K562 (cell line): ENCODE measurements around the gene C11orf98. TPM values are rescaled to one million over a fixed set of nuclear protein-coding genes. Genes with fewer than 3 reads are reported as not detected.

ENCODE experiments used
- ATAC-seq: fragments of 200-7000 bp; cut with Tn5 transposase; 3 replicates; pipeline ENCODE4 v1.9.1; 2020; ENCODE audit warnings: moderate library complexity
- BruUV-seq: library from RNA; stranded (reverse); fragments of 400-500 nt; replicated peaks from 2 replicates; lab custom pipeline; 2021; lab: Mats Ljungman, UMichigan
- CTCF ChIA-PET: fragments of 300-600 bp; formaldehyde crosslinking; extraction: SDS; loops from one replicate; lab custom pipeline; 2021; ENCODE audit warnings: low intra/inter-chr PET ratio; lab: Yijun Ruan, JAX
- POLR2A ChIA-PET: fragments of 300-600, 350-650 bp; sonication (Branson Sonifier 250); formaldehyde crosslinking; extraction: SDS; loops from one replicate; lab custom pipeline; 2021; ENCODE audit warnings: antibody characterized with exemption, inconsistent platforms; lab: Yijun Ruan, JAX
- DNase-seq, 4 experiments: peaks; one replicate each; pipeline versions ENCODE4 v3.0.0 to v3.0.0-alpha.2; 2011 to 2018; ENCODE audit warnings: low spot score in 3 of 4, mixed read lengths in 3 of 4; ENCODE audit errors: extremely low read depth in 1 of 4
- FAIRE-seq: peaks from 2 replicates; lab custom pipeline; 2011; peaks lifted over from hg19 to GRCh38; lab: Jason Lieb, UNC
- H2AFZ ChIP-seq: 2 replicates; pipeline ENCODE4 v1.6.0; 2011; ENCODE audit warnings: low read depth, low read length, control low read depth, inconsistent platforms
- H3K27ac ChIP-seq: fragments of 200-600 bp; 3 replicates; pipeline ENCODE4 v1.8.0; 2011; ENCODE audit warnings: low read depth, mild to moderate bottlenecking, control low read depth, inconsistent platforms, low read length, moderate library complexity, mixed read lengths; ENCODE audit errors: extremely low read depth
- H3K27me3 ChIP-seq, 2 experiments: fragments of 300-600 bp in 1 of 2; 2 replicates in 1 of 2; 3 replicates in 1 of 2; pipeline versions ENCODE4 v1.6.0 to v1.8.0; 2011; ENCODE audit warnings: inconsistent platforms in 2 of 2, low read length in 2 of 2, mild to moderate bottlenecking in 1 of 2, mixed read lengths in 1 of 2, moderate library complexity in 1 of 2; ENCODE audit not compliant: control insufficient read depth in 2 of 2, insufficient read depth in 2 of 2
- H3K36me3 ChIP-seq: fragments of 300-600 bp; 3 replicates; pipeline ENCODE4 v1.8.0; 2011; ENCODE audit warnings: mild to moderate bottlenecking, low read length, inconsistent platforms; ENCODE audit not compliant: control insufficient read depth, insufficient read depth
- H3K4me1 ChIP-seq, 2 experiments: fragments of 200-600 bp in 1 of 2; replicated peaks in 1 of 2; 2 replicates in 1 of 2; 3 replicates in 1 of 2; pipeline versions ENCODE4 v1.5.1 to v1.8.0; 2011; ENCODE audit warnings: inconsistent platforms in 2 of 2, low read length in 2 of 2, mild to moderate bottlenecking in 1 of 2, mixed read lengths in 1 of 2, moderate library complexity in 1 of 2; ENCODE audit not compliant: control insufficient read depth in 2 of 2, insufficient read depth in 2 of 2
- H3K4me2 ChIP-seq: 2 replicates; pipeline ENCODE4 v1.6.1; 2011; ENCODE audit warnings: low read length, control low read depth, inconsistent platforms, mixed read lengths; ENCODE audit not compliant: insufficient read depth
- H3K4me3 ChIP-seq: fragments of 200-600 bp; sonication (generic), shearing (Covaris generic); 2 replicates; pipeline ENCODE4 v1.5.1; 2016; ENCODE audit warnings: control low read depth, inconsistent platforms
- H3K79me2 ChIP-seq: fragments of 200-600 bp; 3 replicates; pipeline ENCODE4 v1.8.0; 2011; ENCODE audit warnings: low read length, inconsistent platforms; ENCODE audit not compliant: control insufficient read depth, insufficient read depth
- H3K9ac ChIP-seq, 2 experiments: 2 replicates each; pipeline versions ENCODE4 v1.6.0 to v1.6.1; 2011; ENCODE audit warnings: low read depth in 2 of 2, low read length in 2 of 2, control low read depth in 1 of 2, inconsistent platforms in 1 of 2, mild to moderate bottlenecking in 1 of 2, mixed read lengths in 1 of 2; ENCODE audit not compliant: insufficient read depth in 1 of 2
- H3K9me1 ChIP-seq: one replicate; pipeline ENCODE4 v1.6.0; 2011; ENCODE audit warnings: inconsistent platforms, mild to moderate bottlenecking, low read length, moderate library complexity; ENCODE audit not compliant: control insufficient read depth, insufficient read depth
- H3K9me3 ChIP-seq: replicated peaks from 2 replicates; pipeline ENCODE4 v1.5.1; 2011; ENCODE audit warnings: low read depth, low read length, inconsistent platforms; ENCODE audit not compliant: control insufficient read depth, insufficient read depth
- H4K20me1 ChIP-seq: replicated peaks from 2 replicates; pipeline ENCODE4 v1.6.1; 2011; ENCODE audit warnings: low read length, inconsistent platforms, mixed read lengths; ENCODE audit not compliant: control insufficient read depth, insufficient read depth
- CTCF ChIP-seq, 3 experiments: IDR thresholded peaks in 2 of 3; conservative IDR thresholded peaks in 1 of 3; 2 replicates each; pipeline ENCODE4 v1.5.1; 2011 to 2012; ENCODE audit warnings: low read length in 3 of 3, mild to moderate bottlenecking in 3 of 3, control low read depth in 2 of 3, improper control_type of control experiment in 1 of 3, inconsistent platforms in 1 of 3, low read depth in 1 of 3, mixed read lengths in 1 of 3, moderate library complexity in 1 of 3; ENCODE audit not compliant: insufficient read depth in 2 of 3
- MTA3 ChIP-seq: fragments of 450-650 bp; formaldehyde crosslinking; IDR thresholded peaks from 2 replicates; pipeline ENCODE4 v1.6.1; 2017; ENCODE audit warnings: mild to moderate bottlenecking, borderline replicate concordance
- MYNN ChIP-seq, 2 experiments: sonication (generic); formaldehyde crosslinking in 1 of 2; IDR thresholded peaks; 2 replicates each; pipeline versions ENCODE4 v1.5.0 to v1.6.1; 2016 to 2020; ENCODE audit warnings: antibody characterized with exemption in 1 of 2, missing genetic modification reagents in 1 of 2
- NRF1 ChIP-seq, 2 experiments: fragments of 450-650 bp; IDR thresholded peaks in 1 of 2; conservative IDR thresholded peaks in 1 of 2; 2 replicates each; pipeline ENCODE4 v1.6.1; 2014; ENCODE audit warnings: mild to moderate bottlenecking in 2 of 2
- POLR2AphosphoS2 ChIP-seq: IDR thresholded peaks from 2 replicates; pipeline ENCODE4 v1.6.1; 2012; ENCODE audit warnings: low read length, improper control_type of control experiment
- POLR2G ChIP-seq: fragments of 200-400 bp; formaldehyde crosslinking; IDR thresholded peaks from 2 replicates; pipeline ENCODE4 v1.6.1; 2017; ENCODE audit warnings: low read depth, mild to moderate bottlenecking, antibody characterized with exemption, low read length, moderate library complexity
- SIN3A ChIP-seq, 2 experiments: fragments of 150-350 bp in 1 of 2; IDR thresholded peaks; 2 replicates each; pipeline ENCODE4 v1.6.1; 2011 to 2016; ENCODE audit warnings: borderline replicate concordance in 2 of 2, low read depth in 2 of 2, low read length in 2 of 2, mild to moderate bottlenecking in 2 of 2, moderate library complexity in 2 of 2; ENCODE audit not compliant: control insufficient read depth in 1 of 2
- SIRT6 ChIP-seq: IDR thresholded peaks from one replicate; pipeline ENCODE4 v1.6.1; 2012; ENCODE audit warnings: low read depth, mild to moderate bottlenecking, control low read depth, inconsistent platforms, low read length, moderate library complexity
- XRCC3 ChIP-seq: fragments of 450-650 bp; IDR thresholded peaks from 2 replicates; pipeline ENCODE4 v1.6.1; 2017; ENCODE audit warnings: mild to moderate bottlenecking, moderate library complexity
- WGBS: fragments of 100-300 bp; shearing (Covaris generic); methylation state at CpG from one replicate; pipeline ENCODE4 v1.1.6; 2016; ENCODE audit warnings: low coverage, mixed read lengths; ENCODE audit not compliant: insufficient coverage; ENCODE audit errors: missing lambda C conversion rate; 5-methylcytosine and 5-hydroxymethylcytosine counted together
- in situ Hi-C: fragments of 300-500 bp; cut with MboI; formaldehyde crosslinking; loops from 4 replicates; pipeline ENCODE4 v1.15.0; 2018; ENCODE audit warnings: inconsistent platforms, mixed read lengths
- intact Hi-C: fragments of 100-400 bp; cut with micrococcal nuclease; formaldehyde crosslinking; loops from 2 replicates; pipeline ENCODE4 v1.14.2; 2022
- polyA plus RNA-seq, 8 experiments: library from polyadenylated mRNA; depleted of rRNA in 4 of 8; stranded (reverse) in 5 of 8; unstranded in 3 of 8; fragments of >200 nt; fragmentation: Nextera tagmentation in 2 of 8; fragmentation: Illumina TruSeq in 1 of 8; extraction: Ambion mirVana in 2 of 8; extraction: Trizol in 1 of 8; gene quantifications; 2 replicates each; pipeline versions ENCODE4 v1.2.1 to v1.2.3, GENCODE V29; 2011 to 2014; ENCODE audit warnings: inconsistent platforms in 1 of 8, missing spikeins in 1 of 8
- total RNA-seq, 7 experiments: library from RNA; depleted of rRNA in 6 of 7; stranded (reverse); fragments of >200 nt in 6 of 7; fragmentation: Illumina TruSeq in 2 of 7; extraction: Trizol in 2 of 7; gene quantifications; 2 replicates each; pipeline versions ENCODE4 v1.2.1 to v1.2.3, GENCODE V29; 2011 to 2021; ENCODE audit warnings: low replicate concordance in 1 of 7
- TF ChIP-seq, protein P1 (sequence below), 2 experiments: fragments of 450-650 bp; conservative IDR thresholded peaks; 2 replicates each; pipeline ENCODE4 v1.6.1; 2017; ENCODE audit warnings: mild to moderate bottlenecking in 2 of 2, moderate library complexity in 2 of 2
- TF ChIP-seq, protein P2 (sequence below): fragments of 450-650 bp; IDR thresholded peaks from 2 replicates; pipeline ENCODE4 v1.6.1; 2017; ENCODE audit warnings: mild to moderate bottlenecking, moderate library complexity
- TF ChIP-seq, protein P3 (sequence below): fragments of 450-650 bp; IDR thresholded peaks from 2 replicates; pipeline ENCODE4 v1.6.1; 2016; ENCODE audit warnings: low read depth, mild to moderate bottlenecking, moderate library complexity

The C11orf98 gene
- total and polyA plus RNA-seq, 9 of the 15 experiments (the other 6 are each of a cell fraction or from before 2014, with no cell fraction given), result 103 to 352 (median 218) TPM

DNA sequence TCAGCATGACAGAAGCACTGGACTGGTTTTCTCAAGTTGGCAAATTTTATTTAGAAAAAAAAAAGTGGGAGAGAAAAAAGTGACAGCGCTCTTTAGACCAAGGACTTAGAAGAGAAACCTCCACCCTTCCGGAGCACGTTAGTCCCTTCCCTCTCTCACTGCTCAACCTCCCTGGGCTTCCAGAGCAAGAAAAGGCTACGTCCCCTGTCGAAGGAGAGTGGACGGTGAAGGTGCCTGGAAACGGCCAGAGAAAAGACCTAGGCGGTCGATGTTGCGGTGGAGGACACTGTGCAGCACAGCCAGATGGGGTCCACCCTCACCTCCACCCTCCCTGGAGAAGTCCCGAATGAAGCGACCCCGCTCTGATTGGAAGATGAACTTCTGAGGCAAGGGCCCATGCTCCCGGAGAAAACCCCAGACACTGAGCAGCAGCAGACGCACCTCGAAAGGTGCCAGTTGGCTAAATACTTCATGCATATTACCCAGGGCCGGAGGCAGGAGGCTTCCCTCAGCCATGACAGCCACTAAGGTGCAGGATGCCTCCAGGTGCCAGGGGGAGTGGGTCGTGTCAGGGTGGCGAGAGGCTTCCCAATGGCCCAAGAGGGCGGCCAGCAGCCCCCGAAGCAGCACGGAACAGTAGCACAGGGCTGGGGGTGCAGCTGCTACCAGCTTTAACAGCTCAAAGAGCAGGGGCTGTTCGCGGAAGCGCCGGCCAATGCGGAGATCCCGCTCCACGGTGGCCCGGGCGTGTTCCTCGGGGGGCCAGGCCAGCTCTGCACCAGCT, 18.0 kb downstream of the C11orf98 start:
- Histone ChIP-seq H3K36me3 (peaks cover 71% of the 10 kb centered on the region), H3K9me3 (no peaks in the 10 kb centered on the region), H3K27ac (peak overlapping the region; percentile 55; the same call in 2 of the 3 replicates), H3K4me2 (peak overlapping the region; percentile 70), H3K9me1 (no peaks in the 10 kb centered on the region), H2AFZ (no peak overlapping the region), H3K4me1 (peaks cover 15 to 43% of the 10 kb centered on the region in 2 experiments), H3K9ac (peak overlapping the region; percentile 43 to 85), H4K20me1 (peaks cover 20% of the 10 kb centered on the region), H3K27me3 (no peaks in the 10 kb centered on the region), H3K79me2 (peaks cover 66% of the 10 kb centered on the region), H3K4me3 (no peak overlapping the region)
- DNase-seq (peak in 1 of 4 experiments; percentile 21), FAIRE-seq (no peak), ATAC-seq (peak; percentile 4)
- TF ChIP-seq CTCF (IDR thresholded peaks at IDR 0.05 in 2 of 3, conservative IDR thresholded peaks at IDR 0.05 in 1 of 3; ENCODE audit: insufficient read depth in 2 of 3, low read depth in 1 of 3, low read length in 3 of 3) (no peak), SIRT6 (no peak), NRF1 (conservative IDR thresholded peaks at IDR 0.05 in 1 of 2, IDR thresholded peaks at IDR 0.05 in 1 of 2) (peak in 1 of 2 experiments; percentile 3; a peak in 1 of 4 replicates), POLR2G (peak; percentile 67), XRCC3 (no peak), SIN3A (IDR thresholded peaks at IDR 0.05; ENCODE audit: borderline replicate concordance in 2 of 2, control insufficient read depth in 1 of 2, low read depth in 2 of 2, low read length in 2 of 2) (peak in 1 of 2 experiments; percentile 13; a peak in 1 of 4 replicates), MTA3 (no peak), POLR2AphosphoS2 (peak; percentile 35; the same call in 1 of the 2 replicates), MYNN (IDR thresholded peaks at IDR 0.05) (0 out of 2 replicates have a peak, but pooled peaks have one; percentile 19), MYNN (CRISPR knock-in tag; IDR thresholded peaks at IDR 0.05) (no peak)
- TF ChIP-seq, protein P1, sequence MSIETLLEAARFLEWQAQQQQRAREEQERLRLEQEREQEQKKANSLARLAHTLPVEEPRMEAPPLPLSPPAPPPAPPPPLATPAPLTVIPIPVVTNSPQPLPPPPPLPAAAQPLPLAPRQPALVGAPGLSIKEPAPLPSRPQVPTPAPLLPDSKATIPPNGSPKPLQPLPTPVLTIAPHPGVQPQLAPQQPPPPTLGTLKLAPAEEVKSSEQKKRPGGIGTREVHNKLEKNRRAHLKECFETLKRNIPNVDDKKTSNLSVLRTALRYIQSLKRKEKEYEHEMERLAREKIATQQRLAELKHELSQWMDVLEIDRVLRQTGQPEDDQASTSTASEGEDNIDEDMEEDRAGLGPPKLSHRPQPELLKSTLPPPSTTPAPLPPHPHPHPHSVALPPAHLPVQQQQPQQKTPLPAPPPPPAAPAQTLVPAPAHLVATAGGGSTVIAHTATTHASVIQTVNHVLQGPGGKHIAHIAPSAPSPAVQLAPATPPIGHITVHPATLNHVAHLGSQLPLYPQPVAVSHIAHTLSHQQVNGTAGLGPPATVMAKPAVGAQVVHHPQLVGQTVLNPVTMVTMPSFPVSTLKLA (conservative IDR thresholded peaks at IDR 0.05), result 0 out of 4 replicates have a peak, but pooled peaks of 1 of the 2 experiments have one; percentile 10
- TF ChIP-seq, protein P2, sequence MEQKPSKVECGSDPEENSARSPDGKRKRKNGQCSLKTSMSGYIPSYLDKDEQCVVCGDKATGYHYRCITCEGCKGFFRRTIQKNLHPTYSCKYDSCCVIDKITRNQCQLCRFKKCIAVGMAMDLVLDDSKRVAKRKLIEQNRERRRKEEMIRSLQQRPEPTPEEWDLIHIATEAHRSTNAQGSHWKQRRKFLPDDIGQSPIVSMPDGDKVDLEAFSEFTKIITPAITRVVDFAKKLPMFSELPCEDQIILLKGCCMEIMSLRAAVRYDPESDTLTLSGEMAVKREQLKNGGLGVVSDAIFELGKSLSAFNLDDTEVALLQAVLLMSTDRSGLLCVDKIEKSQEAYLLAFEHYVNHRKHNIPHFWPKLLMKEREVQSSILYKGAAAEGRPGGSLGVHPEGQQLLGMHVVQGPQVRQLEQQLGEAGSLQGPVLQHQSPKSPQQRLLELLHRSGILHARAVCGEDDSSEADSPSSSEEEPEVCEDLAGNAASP, result no peak
- TF ChIP-seq, protein P3, sequence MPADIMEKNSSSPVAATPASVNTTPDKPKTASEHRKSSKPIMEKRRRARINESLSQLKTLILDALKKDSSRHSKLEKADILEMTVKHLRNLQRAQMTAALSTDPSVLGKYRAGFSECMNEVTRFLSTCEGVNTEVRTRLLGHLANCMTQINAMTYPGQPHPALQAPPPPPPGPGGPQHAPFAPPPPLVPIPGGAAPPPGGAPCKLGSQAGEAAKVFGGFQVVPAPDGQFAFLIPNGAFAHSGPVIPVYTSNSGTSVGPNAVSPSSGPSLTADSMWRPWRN, result no peak
- CTCF ChIA-PET, result interaction anchor here (0.6 to 1.1 kb wide), 2 partner anchors 34 to 36 kb away, joined by 3 to 4 read pairs; partner anchors contain the start of gene ROM1
- intact Hi-C loops (loop anchor here (1.0 to 2.0 kb wide), 3 partner anchors 18 to 48 kb away; partner anchors contain the start of genes C11orf98, CSKMT, EML3 and ROM1), in situ Hi-C loops (no loop called here)
- WGBS, result 60% methylated on average over 28 of the region's 32 CpGs
- BruUV-seq, result no TSS peak
- POLR2A ChIA-PET, result interaction anchor here (0.6 to 4.5 kb wide), 11 partner anchors 8 to 64 kb away, joined by 3 to 83 read pairs (median 5); partner anchors contain the start of genes B3GAT3, C11orf98, CSKMT and MTA2
